Measurements from ENCODE around the gene POC1A. TPM values are rescaled to one million over a fixed set of nuclear protein-coding genes. Genes with fewer than 3 reads are reported as not detected.

POC1A gene
- total and polyA plus RNA-seq, 2 of the 8 experiments (the other 6 are each of a cell fraction or from before 2014, with no cell fraction given): 35.7 to 39.2 TPM

- TF ChIP-seq POU5F1 (IDR thresholded peaks at IDR 0.05; ENCODE audit: low read depth, low read length): no peak
Measured at GRCh38 chr3:52059781-52060180, 94.4 kb downstream of the POC1A start (continued).

Data from H1 (cell line).